ENCODE data around the gene STK38L. TPM values are rescaled to one million over a fixed set of nuclear protein-coding genes. Genes with fewer than 3 reads are reported as not detected.

Gene STK38L
- total RNA-seq, 6 donors from 2014 or later: 11.1 to 31.7 (median 17.6) TPM

DNA sequence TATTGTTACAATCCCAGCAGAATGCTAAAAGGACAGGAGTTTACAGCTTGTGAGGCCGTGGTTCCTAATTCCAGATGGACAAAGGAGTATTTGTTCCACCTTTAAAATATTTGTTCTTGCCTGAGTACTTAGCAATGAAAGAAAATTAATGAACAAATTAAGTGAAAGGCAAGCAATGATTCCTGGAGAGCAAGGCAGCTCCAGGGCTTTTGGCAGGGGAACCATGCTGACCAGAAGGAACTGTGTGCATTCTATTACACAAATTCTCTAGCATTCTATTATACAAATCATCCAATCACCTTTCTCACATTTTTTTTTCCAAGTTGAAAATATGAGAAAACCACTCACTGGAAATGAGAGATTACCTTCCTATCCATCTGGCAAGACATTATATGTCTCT is 86.8 kb downstream of the STK38L start:
- no peak for ATAC-seq (ENCODE audit: low FRiP score in 2 of 2)
- H3K4me1 ChIP-seq: peaks cover 12 to 25% (median 23%) of the 10 kb centered on the region in 4 donors
- 77 to 79% methylated on average over 1 of the region's 1 CpG for WGBS, 2 donors
- no peaks in the 10 kb centered on the region for H3K9me3 ChIP-seq
- peaks cover 0 to 5% (median 0%) of the 10 kb centered on the region in 4 donors for H3K27me3 ChIP-seq
- TF ChIP-seq, protein P1, sequence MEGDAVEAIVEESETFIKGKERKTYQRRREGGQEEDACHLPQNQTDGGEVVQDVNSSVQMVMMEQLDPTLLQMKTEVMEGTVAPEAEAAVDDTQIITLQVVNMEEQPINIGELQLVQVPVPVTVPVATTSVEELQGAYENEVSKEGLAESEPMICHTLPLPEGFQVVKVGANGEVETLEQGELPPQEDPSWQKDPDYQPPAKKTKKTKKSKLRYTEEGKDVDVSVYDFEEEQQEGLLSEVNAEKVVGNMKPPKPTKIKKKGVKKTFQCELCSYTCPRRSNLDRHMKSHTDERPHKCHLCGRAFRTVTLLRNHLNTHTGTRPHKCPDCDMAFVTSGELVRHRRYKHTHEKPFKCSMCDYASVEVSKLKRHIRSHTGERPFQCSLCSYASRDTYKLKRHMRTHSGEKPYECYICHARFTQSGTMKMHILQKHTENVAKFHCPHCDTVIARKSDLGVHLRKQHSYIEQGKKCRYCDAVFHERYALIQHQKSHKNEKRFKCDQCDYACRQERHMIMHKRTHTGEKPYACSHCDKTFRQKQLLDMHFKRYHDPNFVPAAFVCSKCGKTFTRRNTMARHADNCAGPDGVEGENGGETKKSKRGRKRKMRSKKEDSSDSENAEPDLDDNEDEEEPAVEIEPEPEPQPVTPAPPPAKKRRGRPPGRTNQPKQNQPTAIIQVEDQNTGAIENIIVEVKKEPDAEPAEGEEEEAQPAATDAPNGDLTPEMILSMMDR (IDR thresholded peaks at IDR 0.05): no peak
- no peak for TF ChIP-seq POLR2A (IDR thresholded peaks at IDR 0.05)
- TF ChIP-seq POLR2AphosphoS5 (IDR thresholded peaks at IDR 0.05): no peak
- no peak for TF ChIP-seq EP300 (IDR thresholded peaks at IDR 0.05)
- no peak overlapping the region for H3K4me3 ChIP-seq
- no peak overlapping the region for H3K27ac ChIP-seq
- peaks cover 0 to 16% (median 3%) of the 10 kb centered on the region in 4 donors for H3K36me3 ChIP-seq
- DNase-seq: no peak

DNA sequence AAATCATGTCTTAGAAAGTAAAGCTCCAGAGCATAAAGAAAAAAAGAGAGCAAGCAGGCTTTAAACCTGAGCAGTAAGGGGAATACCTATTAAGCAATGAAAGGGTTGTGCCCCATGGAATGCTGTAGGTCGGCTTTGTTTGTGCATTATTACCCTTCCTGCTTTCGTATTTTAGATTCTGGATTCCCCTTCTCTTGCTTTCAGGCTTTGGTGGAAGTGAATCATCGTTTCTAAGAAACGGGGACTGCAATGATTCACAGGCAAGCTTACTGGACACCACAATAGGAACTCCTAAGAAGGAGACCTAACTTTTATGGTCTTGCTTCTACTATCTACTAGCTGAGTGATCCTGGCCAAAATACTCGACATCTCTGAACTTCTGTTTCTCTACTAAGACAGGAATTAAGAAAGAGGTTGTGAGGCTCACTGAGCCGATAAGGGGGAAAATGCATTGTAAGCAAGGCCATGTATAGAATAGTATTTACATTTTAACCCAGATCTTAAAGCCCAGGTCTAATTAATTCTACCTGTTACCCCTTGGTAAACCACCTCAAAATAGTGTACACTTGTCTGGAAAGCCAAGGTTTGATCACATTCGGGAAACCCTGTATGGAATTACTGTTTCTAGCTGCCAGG is 87.3 kb downstream of the STK38L start:
- peak in 1 of 2 donors; percentile 51 for TF ChIP-seq POLR2AphosphoS5 (IDR thresholded peaks at IDR 0.05)
- no peak for TF ChIP-seq POLR2A (IDR thresholded peaks at IDR 0.05)
- TF ChIP-seq EP300 (IDR thresholded peaks at IDR 0.05): no peak
- peak; percentile 61 to 72 for ATAC-seq (ENCODE audit: low FRiP score in 2 of 2)
- DNase-seq: peak in 1 of 2 donors; percentile 20
- no peak overlapping the region for H3K27ac ChIP-seq
- no peaks in the 10 kb centered on the region for H3K9me3 ChIP-seq
- H3K4me1 ChIP-seq: peaks cover 12 to 25% (median 23%) of the 10 kb centered on the region in 4 donors
- H3K36me3 ChIP-seq: peaks cover 0 to 13% (median 2%) of the 10 kb centered on the region in 4 donors
- H3K27me3 ChIP-seq: peaks cover 0 to 5% (median 0%) of the 10 kb centered on the region in 4 donors
- 32 to 40% methylated on average over 7 of the region's 7 CpGs for WGBS, 2 donors
- H3K4me3 ChIP-seq: no peak overlapping the region

DNA sequence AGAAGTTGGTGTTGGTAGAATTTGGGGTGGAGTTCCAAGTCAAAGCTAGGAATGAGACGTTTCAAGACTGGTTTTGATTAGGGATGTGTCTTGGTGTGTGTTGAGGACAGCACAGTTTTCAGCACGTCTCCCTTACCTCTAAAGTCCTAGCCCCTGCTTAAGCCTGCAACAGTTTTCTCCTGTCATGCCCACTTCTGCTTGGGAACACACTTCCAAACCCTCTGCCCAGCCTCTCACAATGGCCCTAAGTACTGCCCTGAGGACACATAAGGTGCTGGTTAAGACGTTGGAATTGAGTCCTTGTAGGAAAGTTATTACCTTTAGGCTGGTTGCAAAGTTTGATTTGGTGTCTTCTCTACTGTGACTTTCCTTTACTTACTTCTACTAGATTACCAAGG is 87.8 kb downstream of the STK38L start:
- TF ChIP-seq, protein P1 (IDR thresholded peaks at IDR 0.05): no peak
- no peak for TF ChIP-seq POLR2A (IDR thresholded peaks at IDR 0.05)
- no peak for TF ChIP-seq POLR2AphosphoS5 (IDR thresholded peaks at IDR 0.05)
- Histone ChIP-seq H3K27ac (no peak overlapping the region), H3K27me3 (peaks cover 0 to 5% (median 0%) of the 10 kb centered on the region in 4 donors), H3K4me1 (peaks cover 12 to 25% (median 23%) of the 10 kb centered on the region in 4 donors), H3K36me3 (peaks cover 0 to 8% (median 0%) of the 10 kb centered on the region in 4 donors), H3K4me3 (peak overlapping the region in 2 of 4 donors; percentile 76 to 82), H3K9me3 (no peaks in the 10 kb centered on the region)
- 40 to 51% methylated on average over 3 of the region's 3 CpGs for WGBS, 2 donors
- no peak for DNase-seq
- ATAC-seq (ENCODE audit: low FRiP score in 2 of 2): no peak

DNA sequence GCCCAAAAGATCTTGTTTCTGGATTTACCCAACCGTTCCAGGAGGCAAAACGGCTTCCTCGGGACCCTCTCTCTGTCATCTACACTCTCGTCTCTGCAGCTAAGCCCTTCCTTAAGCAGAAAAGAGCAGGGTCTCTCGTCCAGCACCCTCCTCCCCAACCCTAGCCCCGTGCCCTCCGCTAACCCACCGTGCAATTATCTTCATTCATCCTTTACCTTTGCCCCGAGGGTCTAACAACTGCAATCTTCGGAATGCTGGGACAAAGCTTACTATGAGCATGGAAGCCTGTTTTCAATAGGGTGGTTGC is 88.3 kb downstream of the STK38L start:
- 10 to 19% methylated on average over 10 of the region's 10 CpGs for WGBS, 2 donors
- Histone ChIP-seq H3K4me3 (peak overlapping the region; percentile 39 to 88 (median 79)), H3K27me3 (peaks cover 0 to 5% (median 0%) of the 10 kb centered on the region in 4 donors), H3K9me3 (no peaks in the 10 kb centered on the region), H3K4me1 (peaks cover 12 to 25% (median 23%) of the 10 kb centered on the region in 4 donors), H3K27ac (peak overlapping the region in 1 of 4 donors; percentile 63), H3K36me3 (peaks cover 0 to 4% (median 0%) of the 10 kb centered on the region in 4 donors)
- TF ChIP-seq EP300 (IDR thresholded peaks at IDR 0.05): no peak
- no peak for TF ChIP-seq POLR2A (IDR thresholded peaks at IDR 0.05)
- TF ChIP-seq, protein P1 (IDR thresholded peaks at IDR 0.05): no peak
- TF ChIP-seq POLR2AphosphoS5 (IDR thresholded peaks at IDR 0.05): no peak
- no peak for DNase-seq
- ATAC-seq (ENCODE audit: low FRiP score in 2 of 2): no peak

DNA sequence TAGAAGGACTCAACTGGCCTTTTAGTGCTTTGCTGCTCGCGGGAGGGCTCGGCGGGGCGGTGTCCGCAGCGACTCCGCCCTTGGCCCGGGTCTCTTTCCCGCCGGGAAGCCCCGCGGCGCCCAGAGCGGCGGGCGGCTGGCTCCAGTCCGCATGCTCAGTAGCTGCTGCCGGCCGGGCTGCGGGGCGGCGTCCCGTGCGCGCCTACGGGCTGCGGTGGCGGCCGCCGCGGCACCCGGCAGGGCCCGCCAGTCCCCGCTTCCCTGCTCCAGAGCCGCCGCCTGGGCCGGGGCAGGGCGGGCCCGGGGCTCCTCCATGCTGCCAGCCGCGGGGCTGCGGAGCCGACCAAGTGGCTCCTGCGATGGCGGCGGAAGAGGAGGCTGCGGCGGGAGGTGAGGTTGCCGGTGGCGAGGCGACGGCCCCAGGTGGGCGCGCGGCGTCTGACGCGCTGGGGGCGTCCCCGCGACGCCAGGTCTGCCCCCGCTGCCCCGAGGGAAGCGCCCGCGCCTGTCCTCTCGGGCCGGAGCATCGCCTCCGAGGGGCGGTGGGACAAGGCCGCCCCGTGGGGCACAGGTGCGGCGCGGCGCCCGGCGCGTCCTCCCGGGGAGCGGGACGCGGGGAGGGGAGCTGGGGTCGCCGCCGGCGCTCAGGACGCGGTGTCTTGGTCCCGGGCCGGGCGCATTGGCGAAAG is 88.8 kb downstream of the STK38L start, which contains the start of gene BMAL2:
TSS of gene BMAL2 (plus strand) at position 123 of the 689 bp plus-strand sequence. CDS start at position 360, 237 bp downstream.
- 0% methylated on average over 18 to 42 of the region's 96 CpGs for WGBS, 2 donors
- DNase-seq: peak; percentile 35 to 92
- Histone ChIP-seq H3K36me3 (no peaks in the 10 kb centered on the region), H3K27me3 (peaks cover 0 to 5% (median 0%) of the 10 kb centered on the region in 4 donors), H3K9me3 (no peaks in the 10 kb centered on the region), H3K4me1 (peaks cover 12 to 25% (median 23%) of the 10 kb centered on the region in 4 donors), H3K4me3 (peak within 1 kb of the TSS; percentile 64 to 88 (median 79)), H3K27ac (peak within 1 kb of the TSS in 1 of 4 donors; percentile 63)
- TF ChIP-seq POLR2AphosphoS5 (IDR thresholded peaks at IDR 0.05) (no peak), POLR2A (IDR thresholded peaks at IDR 0.05) (peak in 1 of 4 donors; percentile 8), EP300 (IDR thresholded peaks at IDR 0.05) (no peak)
- TF ChIP-seq, protein P1 (IDR thresholded peaks at IDR 0.05): peak in 2 of 6 experiments; percentile 16 to 26
- peak in 1 of 2 donors; percentile 88 for ATAC-seq (ENCODE audit: low FRiP score in 2 of 2)
